IPS DF 19.7 (cell line): ENCODE data around the gene ZNF45.
"Not testable (repeated sequence)": the region's sequence is repeated elsewhere in the genome, so short reads cannot be mapped to it uniquely, and the experiment has no call there.

ENCODE experiments used
- DNase-seq: peaks from one replicate; pipeline ENCODE4 v3.0.0-alpha.2; 2013; ENCODE audit warnings: low read depth, low spot score

Gene ZNF45

DNA sequence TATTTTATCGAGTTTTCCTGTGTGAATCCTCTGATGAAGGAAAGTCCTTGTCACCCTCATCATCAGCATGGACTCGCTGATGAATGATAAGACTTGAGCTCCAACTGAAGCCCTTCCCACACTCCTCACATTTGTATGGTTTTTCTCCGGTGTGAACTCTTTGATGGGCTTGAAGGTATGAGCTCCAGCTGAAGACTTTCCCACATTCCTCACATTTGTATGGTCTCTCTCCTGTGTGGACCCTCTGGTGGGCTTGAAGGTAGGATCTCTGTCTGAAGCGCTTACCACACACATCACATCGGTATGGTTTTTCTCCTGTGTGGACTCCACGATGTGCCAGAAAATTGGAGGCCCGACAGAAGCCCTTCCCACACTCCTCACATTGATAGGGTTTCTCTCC is 21.7 kb downstream of the ZNF45 start:
- DNase-seq: no peak

DNA sequence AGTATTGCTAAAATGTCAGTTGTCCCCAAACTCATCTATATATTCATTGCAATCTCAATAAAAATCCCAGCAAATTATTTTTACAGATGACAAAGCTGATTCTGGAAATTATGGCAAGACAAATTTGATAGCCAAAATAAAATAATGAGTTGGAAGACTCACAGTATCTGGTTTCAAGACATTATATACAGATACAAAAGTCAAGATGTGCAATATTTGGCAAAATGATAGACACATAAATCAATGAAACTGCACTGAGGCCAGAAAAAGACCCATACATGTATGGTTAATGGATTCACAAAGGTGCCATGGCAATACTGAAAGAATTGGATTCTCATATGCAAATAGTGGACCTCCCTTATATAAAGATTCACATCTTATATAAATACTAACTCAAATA is 24.2 kb downstream of the ZNF45 start:
- DNase-seq: no peak

DNA sequence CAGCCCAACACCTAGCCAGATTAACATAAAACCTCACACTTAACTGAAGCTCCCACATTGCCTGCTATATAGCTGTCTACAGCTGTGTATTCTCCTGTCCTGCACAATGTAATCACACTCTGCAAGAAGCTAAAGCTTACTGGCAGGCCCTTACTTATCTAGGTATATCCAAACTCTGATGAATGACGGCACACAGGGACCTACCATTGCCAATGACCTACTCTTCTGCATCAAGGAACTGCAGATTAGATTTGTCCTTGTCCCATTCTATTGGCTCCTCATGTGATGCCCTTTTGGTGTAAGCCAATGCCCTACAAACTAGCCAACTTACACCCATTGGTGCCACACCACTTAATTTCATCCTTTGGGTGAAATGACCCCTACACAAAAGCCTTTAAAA is 26.4 kb downstream of the ZNF45 start:
- DNase-seq: no peak

DNA sequence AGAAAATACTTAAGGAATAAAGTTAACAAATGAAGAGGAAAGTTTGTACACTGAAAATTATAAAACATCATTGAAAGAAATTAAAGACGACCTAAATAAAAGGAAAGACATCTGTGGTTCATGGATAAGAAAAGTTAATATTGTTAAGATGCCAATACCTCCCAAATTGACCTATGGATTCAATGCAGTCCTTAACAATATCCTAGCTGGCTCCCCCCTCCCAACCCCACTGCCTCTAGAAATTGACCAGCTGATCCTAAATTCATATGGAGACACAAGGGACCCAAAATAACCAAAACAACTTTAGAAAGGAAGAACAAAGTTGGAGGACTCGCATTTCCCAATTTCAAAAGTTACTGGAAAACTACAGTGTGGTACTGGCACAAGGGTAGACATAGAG is 28.3 kb downstream of the ZNF45 start:
- DNase-seq: no peak

DNA sequence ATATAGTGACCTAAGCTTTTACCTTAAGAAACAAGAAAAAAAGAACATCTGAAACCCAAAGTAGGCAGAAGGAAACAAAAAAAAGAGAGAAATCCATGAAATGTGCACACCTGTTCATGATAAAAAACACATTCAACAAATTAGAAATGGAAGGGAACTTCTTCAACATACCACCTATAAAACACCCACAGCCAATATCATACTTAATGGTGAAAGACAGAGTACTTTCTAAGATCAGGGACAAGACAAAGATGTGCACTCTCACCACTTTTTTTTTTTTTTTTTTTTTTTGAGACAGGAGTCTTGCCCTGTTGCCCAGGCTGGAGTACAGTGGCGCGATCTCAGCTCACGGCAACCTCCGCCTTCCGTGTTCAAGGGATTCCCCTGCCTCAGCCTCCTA is 29.2 kb downstream of the ZNF45 start:
- DNase-seq: no peak

DNA sequence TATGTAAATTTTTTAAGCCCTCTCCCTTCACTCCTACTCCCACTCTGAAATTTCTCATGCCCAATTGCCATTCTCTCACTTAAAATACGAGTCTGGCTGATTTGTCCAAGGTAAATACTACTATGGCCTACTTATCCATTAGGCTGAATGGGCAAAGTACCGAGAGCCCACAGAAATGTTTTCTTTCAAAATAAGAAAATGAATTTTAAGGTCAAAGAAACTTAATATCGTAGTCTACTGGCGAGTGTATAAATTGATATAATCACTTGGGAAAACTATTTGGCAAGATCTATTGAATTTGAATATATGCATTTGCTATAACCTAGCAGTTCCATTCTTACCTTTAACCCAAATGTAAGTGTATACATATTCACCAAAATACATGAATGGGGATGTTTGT is 32.7 kb downstream of the ZNF45 start:
- no peak for DNase-seq

DNA sequence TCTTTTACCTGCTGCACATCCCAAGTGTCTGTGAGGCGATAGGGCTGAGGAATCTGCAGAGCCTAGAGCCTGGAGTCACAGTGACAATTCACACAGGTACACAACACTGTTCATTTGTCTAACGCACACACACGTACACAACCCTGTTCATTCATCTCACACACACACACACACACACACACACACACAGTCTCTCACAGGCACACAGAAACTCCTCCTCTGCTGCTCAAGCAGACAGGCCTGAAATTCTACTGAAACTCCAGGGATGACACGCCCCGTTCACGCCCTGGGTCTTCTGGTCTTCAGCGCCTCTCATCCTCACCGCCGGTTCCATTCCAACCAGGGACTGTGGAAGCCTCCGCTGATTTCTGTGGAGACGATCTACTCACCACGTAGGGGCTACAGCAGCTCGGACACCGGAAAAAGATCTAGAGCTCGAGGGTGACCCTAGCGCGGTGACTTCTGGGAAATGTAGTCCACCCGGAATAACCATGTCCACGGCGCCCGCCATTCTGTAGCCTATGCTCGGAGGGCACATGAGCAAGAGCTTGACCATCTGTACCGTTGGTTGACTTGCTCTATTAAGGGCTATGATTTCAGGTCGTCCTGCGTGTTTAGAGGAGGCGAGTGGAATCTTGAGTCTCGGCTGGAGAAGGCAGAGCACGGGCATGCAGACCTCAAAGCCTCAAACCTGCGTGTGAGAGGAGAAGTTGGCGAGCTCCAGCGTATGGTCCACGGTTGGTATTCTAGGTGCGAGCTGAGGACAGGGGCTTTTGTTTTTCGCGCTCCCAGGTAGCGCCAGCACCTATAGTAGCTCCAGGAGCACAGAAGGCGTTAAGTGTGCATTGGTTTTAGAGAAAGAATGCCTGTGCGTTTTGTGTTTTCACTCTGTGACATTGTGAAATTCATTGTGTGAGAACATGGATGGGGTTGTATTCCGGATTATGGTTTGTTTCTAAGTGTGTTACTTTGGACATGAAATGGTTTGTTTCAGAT is 33.4 kb downstream of the ZNF45 start:
- peak; percentile 81 for DNase-seq

DNA sequence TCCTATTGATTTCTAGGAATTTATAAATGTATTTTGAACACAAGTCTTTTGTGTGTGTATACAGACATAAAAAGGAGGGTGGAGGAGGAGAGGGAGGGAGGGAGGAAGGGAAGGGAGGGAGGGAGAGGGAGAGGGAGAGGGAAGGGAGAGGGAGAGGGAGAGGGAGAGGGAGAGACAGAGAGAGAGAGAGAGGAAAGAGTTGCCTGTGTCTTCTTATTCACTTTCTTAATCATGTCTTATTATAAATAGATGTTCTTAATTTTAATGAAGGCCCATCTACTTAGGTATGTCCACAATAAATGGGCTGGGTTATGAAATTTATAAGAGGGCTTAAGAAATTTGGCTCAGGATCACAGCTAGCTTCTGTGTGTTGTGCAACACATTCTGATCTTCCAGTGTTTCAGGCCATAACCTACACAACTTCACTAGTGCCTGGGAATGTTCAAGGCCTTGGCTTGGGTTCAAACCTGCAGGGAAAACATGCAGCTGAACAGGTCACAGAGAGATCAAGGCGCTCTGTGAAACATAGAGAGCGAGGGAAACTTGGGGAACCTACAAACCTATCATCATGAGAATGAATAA is 39.3 kb downstream of the ZNF45 start:
- no peak for DNase-seq

DNA sequence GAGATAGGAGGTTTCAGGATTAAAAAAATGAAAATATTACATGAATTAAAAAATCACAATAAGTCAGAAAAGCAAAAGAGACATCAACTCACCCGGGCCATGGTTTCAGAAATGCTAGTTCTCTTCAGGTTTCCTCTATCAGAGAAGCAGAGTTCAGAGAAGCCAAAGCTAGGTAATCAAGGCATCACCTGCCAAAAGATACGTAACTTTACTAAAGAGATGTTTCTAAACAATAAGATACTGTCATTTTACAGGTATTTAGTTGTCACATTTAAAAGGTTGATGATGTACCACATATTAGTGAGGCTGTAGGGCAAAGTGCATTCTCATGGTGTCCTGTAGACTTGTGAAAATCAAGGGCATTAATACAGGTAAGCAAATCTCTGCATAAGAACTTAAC is 51.2 kb downstream of the ZNF45 start, which contains the start of gene ZNF404:
Gene ZNF404 (minus strand): TSS at position 101 of the 400 bp plus-strand sequence.
- DNase-seq: no peak

DNA sequence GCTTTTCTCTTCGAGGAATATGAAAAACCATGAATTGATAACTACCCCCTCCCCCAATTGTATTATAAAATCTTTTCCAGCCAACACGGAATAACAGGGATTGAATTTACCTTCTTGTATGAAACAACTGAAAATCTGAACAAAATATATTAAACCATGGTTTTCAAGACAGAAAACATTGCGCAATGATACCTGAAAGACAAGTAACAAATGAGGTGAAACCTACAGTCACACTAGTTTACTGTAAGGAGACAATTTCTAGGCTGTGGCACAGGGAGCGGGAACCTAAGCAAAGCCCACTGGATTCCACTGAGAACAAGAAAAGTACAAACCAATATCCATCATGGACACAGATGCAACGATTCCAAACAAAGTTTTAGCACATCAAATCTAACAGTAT is 54.6 kb downstream of the ZNF45 start:
- DNase-seq: no peak

DNA sequence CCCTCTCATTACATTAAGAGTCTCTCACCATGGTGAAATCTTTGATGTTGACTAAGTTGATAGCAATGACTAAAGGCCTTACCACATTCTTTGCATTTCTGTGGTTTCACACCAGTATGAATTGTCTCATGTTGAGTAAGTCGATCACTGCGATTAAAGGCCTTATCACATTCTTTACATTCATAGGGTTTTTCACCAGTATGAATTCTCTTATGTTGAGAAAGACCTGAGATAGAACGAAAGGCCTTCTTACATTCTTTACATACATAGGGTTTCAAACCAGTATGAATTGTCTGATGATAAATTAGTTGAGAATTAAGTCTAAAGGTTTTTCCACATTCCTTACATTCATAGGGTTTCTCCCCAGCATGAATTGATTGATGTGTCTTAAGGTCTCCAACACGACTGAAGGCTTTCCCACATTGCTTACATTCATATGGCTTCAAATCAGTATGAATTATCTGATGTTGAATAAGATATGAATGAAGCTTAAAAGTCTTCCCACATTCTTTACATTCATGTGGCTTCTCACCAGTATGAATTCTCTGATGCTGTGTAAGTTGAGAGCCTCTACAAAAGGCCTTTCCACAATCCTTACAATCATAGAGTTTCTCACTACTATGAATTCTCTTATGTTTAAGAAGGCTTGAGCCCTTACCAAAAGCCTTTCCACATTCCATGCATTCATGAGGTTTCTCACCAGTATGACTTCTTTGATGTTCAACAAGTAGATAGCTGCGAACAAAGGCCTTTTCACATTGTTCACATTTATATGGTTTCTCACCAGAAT is 62.3 kb downstream of the ZNF45 start:
- no peak for DNase-seq

DNA sequence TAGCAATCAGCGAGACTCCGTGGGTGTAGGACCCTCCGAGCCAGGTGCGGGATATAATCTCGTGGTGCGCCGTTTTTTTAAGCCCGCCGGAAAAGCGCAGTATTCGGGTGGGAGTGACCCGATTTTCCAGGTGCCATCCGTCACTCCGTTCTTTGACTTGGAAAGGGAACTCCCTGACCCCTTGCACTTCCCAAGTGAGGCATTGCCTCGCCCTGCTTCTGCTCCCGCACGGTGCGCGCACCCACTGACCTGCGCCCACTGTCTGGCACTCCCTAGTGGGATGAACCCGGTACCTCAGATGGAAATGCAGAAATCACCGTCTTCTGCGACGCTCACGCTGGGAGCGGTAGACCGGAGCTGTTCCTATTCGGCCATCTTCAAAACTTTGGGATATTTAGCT is 68.2 kb downstream of the ZNF45 start:
- DNase-seq: not testable (repeated sequence)
